Measurements from ENCODE around the gene MAPK6.

MAPK6 gene

GRCh38 chr15:52097180-52097579 lies 78.2 kb downstream of the MAPK6 start:
- no peak for DNase-seq (ENCODE audit: low read depth, low spot score)
- no peak overlapping the region for H3K4me3 ChIP-seq (ENCODE audit: low read depth, low read length)
- TF ChIP-seq CTCF (IDR thresholded peaks at IDR 0.05; ENCODE audit: low read depth, low read length): no peak
- in situ Hi-C loops (cut with HindIII; ENCODE audit: low sequenced_read_pairs): no loop called here

GRCh38 chr15:52098323-52098722 lies 79.3 kb downstream of the MAPK6 start:
- no peak for DNase-seq (ENCODE audit: low read depth, low spot score)
- no peak overlapping the region for H3K4me3 ChIP-seq (ENCODE audit: low read depth, low read length)
- in situ Hi-C loops (cut with HindIII; ENCODE audit: low sequenced_read_pairs): no loop called here
- TF ChIP-seq CTCF (IDR thresholded peaks at IDR 0.05; ENCODE audit: low read depth, low read length): no peak

GRCh38 chr15:52099651-52100272 lies 80.7 kb downstream of the MAPK6 start:
- no peak overlapping the region for H3K4me3 ChIP-seq (ENCODE audit: low read depth, low read length)
- TF ChIP-seq CTCF (IDR thresholded peaks at IDR 0.05; ENCODE audit: low read depth, low read length): no peak
- no peak for DNase-seq (ENCODE audit: low read depth, low spot score)
- in situ Hi-C loops (cut with HindIII; ENCODE audit: low sequenced_read_pairs): no loop called here

- no peak for TF ChIP-seq CTCF (IDR thresholded peaks at IDR 0.05; ENCODE audit: low read depth, low read length)
- no peak overlapping the region for H3K4me3 ChIP-seq (ENCODE audit: low read depth, low read length)
- DNase-seq (ENCODE audit: low read depth, low spot score): peak; percentile 96
- in situ Hi-C loops (cut with HindIII; ENCODE audit: low sequenced_read_pairs): no loop called here
Observed at GRCh38 chr15:52100807-52101442, 81.9 kb downstream of the MAPK6 start.

- H3K4me3 ChIP-seq (ENCODE audit: low read depth, low read length): no peak overlapping the region
- no peak for TF ChIP-seq CTCF (IDR thresholded peaks at IDR 0.05; ENCODE audit: low read depth, low read length)
- DNase-seq (ENCODE audit: low read depth, low spot score): no peak
- in situ Hi-C loops (cut with HindIII; ENCODE audit: low sequenced_read_pairs): no loop called here
Observed at GRCh38 chr15:52101542-52102323, 82.7 kb downstream of the MAPK6 start.

- in situ Hi-C loops (cut with HindIII; ENCODE audit: low sequenced_read_pairs): no loop called here
- no peak for TF ChIP-seq CTCF (IDR thresholded peaks at IDR 0.05; ENCODE audit: low read depth, low read length)
- DNase-seq (ENCODE audit: low read depth, low spot score): peak; percentile 84
- no peak overlapping the region for H3K4me3 ChIP-seq (ENCODE audit: low read depth, low read length)
Observed at GRCh38 chr15:52102463-52102862, 83.4 kb downstream of the MAPK6 start.

All from astrocyte of the spinal cord (primary cell).